ENCODE measurements around the gene RUNX1. TPM values are rescaled to one million over a fixed set of nuclear protein-coding genes. Genes with fewer than 3 reads are reported as not detected.

RUNX1 gene
- total RNA-seq, 1 donor from 2014 or later: 62.1 TPM

DNA sequence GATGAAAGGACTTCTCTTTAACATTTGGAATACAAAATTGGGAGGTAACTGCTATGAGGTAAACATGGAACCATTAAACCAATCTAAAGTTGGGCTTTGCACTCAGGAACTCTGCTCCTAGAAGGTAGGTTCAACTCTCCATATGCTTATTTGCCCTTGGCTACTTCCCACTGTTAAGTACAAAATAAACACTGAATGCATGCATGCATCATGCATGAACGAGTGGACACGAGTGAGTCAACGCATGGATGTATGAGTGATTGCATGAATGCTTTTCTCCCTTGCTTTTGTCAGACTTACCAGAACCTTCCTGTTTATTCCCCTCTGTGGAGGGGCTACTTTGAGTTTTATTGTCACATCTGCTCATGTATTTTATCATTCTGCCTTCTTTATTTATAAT lies 42.4 kb upstream of the RUNX1 start:
- no peak overlapping the region for H3K27ac ChIP-seq
- H3K4me3 ChIP-seq: no peak overlapping the region
- DNase-seq (ENCODE audit: extremely low spot score in 2 of 2): no peak
- intact Hi-C loops (cut with DNase I): no loop called here
- H3K27me3 ChIP-seq: no peaks in the 10 kb centered on the region
- peaks cover 8% of the 10 kb centered on the region for H3K4me1 ChIP-seq
- TF ChIP-seq POLR2AphosphoS5 (IDR thresholded peaks at IDR 0.05; ENCODE audit: insufficient read depth in 1 of 2, low read depth in 1 of 2) (no peak), POLR2A (IDR thresholded peaks at IDR 0.05) (no peak)
- TF ChIP-seq, protein P1, sequence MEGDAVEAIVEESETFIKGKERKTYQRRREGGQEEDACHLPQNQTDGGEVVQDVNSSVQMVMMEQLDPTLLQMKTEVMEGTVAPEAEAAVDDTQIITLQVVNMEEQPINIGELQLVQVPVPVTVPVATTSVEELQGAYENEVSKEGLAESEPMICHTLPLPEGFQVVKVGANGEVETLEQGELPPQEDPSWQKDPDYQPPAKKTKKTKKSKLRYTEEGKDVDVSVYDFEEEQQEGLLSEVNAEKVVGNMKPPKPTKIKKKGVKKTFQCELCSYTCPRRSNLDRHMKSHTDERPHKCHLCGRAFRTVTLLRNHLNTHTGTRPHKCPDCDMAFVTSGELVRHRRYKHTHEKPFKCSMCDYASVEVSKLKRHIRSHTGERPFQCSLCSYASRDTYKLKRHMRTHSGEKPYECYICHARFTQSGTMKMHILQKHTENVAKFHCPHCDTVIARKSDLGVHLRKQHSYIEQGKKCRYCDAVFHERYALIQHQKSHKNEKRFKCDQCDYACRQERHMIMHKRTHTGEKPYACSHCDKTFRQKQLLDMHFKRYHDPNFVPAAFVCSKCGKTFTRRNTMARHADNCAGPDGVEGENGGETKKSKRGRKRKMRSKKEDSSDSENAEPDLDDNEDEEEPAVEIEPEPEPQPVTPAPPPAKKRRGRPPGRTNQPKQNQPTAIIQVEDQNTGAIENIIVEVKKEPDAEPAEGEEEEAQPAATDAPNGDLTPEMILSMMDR (IDR thresholded peaks at IDR 0.05): no peak
- no peaks in the 10 kb centered on the region for H3K9me3 ChIP-seq
- no peaks in the 10 kb centered on the region for H3K36me3 ChIP-seq

DNA sequence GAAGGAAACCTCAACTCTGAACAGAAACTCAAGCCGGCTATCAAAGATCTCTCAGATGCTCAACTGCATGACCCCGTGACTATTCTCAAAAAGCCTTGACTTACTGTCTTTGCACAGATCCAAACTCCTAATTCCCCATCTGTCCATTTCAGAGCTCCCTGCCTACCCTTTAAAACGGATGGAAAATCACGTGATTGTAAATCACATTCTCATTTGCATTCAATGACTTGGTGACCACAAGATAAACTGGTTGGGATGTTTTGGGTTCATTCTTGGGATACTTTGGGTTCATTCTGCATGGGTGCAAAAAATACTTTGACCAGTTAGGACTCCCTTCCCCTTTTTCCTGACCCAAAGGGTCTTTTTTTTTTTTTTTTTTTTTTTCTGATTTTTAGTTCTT lies 41.3 kb upstream of the RUNX1 start:
- Histone ChIP-seq H3K27ac (no peak overlapping the region), H3K27me3 (no peaks in the 10 kb centered on the region), H3K4me1 (peaks cover 1% of the 10 kb centered on the region), H3K36me3 (no peaks in the 10 kb centered on the region), H3K4me3 (no peak overlapping the region), H3K9me3 (no peaks in the 10 kb centered on the region)
- TF ChIP-seq POLR2A (IDR thresholded peaks at IDR 0.05) (no peak), POLR2AphosphoS5 (IDR thresholded peaks at IDR 0.05; ENCODE audit: insufficient read depth in 1 of 2, low read depth in 1 of 2) (no peak)
- TF ChIP-seq, protein P1 (IDR thresholded peaks at IDR 0.05): no peak
- intact Hi-C loops (cut with DNase I): no loop called here
- DNase-seq (ENCODE audit: extremely low spot score in 2 of 2): no peak

DNA sequence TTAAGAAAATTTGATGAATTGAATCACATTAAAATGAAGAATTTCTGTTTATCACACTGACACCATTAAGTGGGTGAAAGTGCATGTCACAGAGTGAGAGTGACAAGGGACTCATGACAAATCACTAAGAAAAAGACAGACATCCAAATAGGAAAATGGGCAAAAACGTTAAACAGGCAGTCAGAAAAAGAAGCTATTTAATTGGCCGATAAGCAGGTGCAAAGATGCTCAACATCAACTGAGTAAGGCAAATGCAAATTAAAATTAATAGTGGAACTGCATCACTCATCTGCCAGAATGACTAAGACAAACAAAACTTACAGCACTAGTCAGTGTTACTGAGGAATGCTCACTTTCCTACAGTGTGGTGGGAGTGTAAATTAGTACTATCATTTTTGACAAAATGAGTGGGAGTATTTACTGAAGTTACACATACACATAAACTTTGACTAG lies 39.2 kb upstream of the RUNX1 start:
- H3K4me1 ChIP-seq: no peaks in the 10 kb centered on the region
- intact Hi-C loops (cut with DNase I): no loop called here
- no peak for TF ChIP-seq POLR2AphosphoS5 (IDR thresholded peaks at IDR 0.05; ENCODE audit: insufficient read depth in 1 of 2, low read depth in 1 of 2)
- TF ChIP-seq, protein P1 (IDR thresholded peaks at IDR 0.05): no peak
- TF ChIP-seq POLR2A (IDR thresholded peaks at IDR 0.05): no peak
- H3K27ac ChIP-seq: no peak overlapping the region
- no peaks in the 10 kb centered on the region for H3K9me3 ChIP-seq
- no peaks in the 10 kb centered on the region for H3K27me3 ChIP-seq
- H3K4me3 ChIP-seq: no peak overlapping the region
- no peak for DNase-seq (ENCODE audit: extremely low spot score in 2 of 2)
- H3K36me3 ChIP-seq: no peaks in the 10 kb centered on the region

DNA sequence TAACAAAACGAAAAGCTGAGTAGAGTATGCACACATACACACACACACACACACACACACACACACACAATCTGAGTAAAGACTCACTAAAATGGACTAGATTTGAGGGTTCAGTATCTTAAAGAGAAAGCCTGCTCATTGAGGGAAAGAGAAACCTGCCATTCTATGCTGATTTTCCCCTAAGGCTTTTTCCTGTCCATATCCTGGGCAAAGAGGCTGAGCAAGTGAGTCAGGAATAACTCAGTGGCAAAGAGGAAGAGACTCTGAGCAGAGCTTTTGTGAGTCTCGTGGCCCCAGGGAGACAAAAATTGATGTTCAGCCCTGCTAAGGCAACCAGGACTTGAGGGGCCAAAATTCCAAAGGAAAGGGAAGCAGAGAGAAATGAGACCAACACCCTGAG lies 37.3 kb upstream of the RUNX1 start:
- no peak overlapping the region for H3K27ac ChIP-seq
- DNase-seq (ENCODE audit: extremely low spot score in 2 of 2): no peak
- H3K27me3 ChIP-seq: no peaks in the 10 kb centered on the region
- no peak overlapping the region for H3K4me3 ChIP-seq
- H3K9me3 ChIP-seq: no peaks in the 10 kb centered on the region
- intact Hi-C loops (cut with DNase I): no loop called here
- no peaks in the 10 kb centered on the region for H3K4me1 ChIP-seq
- no peaks in the 10 kb centered on the region for H3K36me3 ChIP-seq
- TF ChIP-seq POLR2AphosphoS5 (IDR thresholded peaks at IDR 0.05; ENCODE audit: insufficient read depth in 1 of 2, low read depth in 1 of 2) (no peak), POLR2A (IDR thresholded peaks at IDR 0.05) (no peak)
- TF ChIP-seq, protein P1 (IDR thresholded peaks at IDR 0.05): no peak

DNA sequence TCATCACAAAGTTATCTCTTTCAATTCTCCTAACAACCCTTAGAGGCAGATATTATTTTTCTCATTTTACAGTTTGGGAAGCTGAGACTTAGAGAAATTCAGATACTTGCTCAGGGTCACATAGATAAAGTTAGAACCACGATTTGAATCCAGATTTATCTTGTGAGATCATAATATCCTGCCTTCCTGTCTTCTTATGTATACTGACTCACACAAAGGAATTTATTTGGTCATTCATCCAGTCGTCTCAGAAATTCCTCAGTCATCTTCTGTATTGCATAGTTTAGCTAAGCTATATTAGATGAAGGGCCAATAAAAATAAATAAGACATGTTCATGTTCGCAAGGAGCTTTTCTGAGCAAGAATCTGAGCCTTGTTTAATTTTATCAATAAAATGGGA lies 35.8 kb upstream of the RUNX1 start:
- H3K27ac ChIP-seq: no peak overlapping the region
- no peak for DNase-seq (ENCODE audit: extremely low spot score in 2 of 2)
- H3K4me3 ChIP-seq: no peak overlapping the region
- no peaks in the 10 kb centered on the region for H3K36me3 ChIP-seq
- TF ChIP-seq, protein P1 (IDR thresholded peaks at IDR 0.05): no peak
- TF ChIP-seq POLR2AphosphoS5 (IDR thresholded peaks at IDR 0.05; ENCODE audit: insufficient read depth in 1 of 2, low read depth in 1 of 2): no peak
- no peak for TF ChIP-seq POLR2A (IDR thresholded peaks at IDR 0.05)
- intact Hi-C loops (cut with DNase I): no loop called here
- H3K27me3 ChIP-seq: no peaks in the 10 kb centered on the region
- no peaks in the 10 kb centered on the region for H3K4me1 ChIP-seq
- H3K9me3 ChIP-seq: no peaks in the 10 kb centered on the region

Data from vagina (tissue), 2 donors.